Measurements from ENCODE around the gene CCKAR.
"Not testable (repeated sequence)": the region's sequence is repeated elsewhere in the genome, so short reads cannot be mapped to it uniquely, and the experiment has no call there.

CCKAR gene

DNA sequence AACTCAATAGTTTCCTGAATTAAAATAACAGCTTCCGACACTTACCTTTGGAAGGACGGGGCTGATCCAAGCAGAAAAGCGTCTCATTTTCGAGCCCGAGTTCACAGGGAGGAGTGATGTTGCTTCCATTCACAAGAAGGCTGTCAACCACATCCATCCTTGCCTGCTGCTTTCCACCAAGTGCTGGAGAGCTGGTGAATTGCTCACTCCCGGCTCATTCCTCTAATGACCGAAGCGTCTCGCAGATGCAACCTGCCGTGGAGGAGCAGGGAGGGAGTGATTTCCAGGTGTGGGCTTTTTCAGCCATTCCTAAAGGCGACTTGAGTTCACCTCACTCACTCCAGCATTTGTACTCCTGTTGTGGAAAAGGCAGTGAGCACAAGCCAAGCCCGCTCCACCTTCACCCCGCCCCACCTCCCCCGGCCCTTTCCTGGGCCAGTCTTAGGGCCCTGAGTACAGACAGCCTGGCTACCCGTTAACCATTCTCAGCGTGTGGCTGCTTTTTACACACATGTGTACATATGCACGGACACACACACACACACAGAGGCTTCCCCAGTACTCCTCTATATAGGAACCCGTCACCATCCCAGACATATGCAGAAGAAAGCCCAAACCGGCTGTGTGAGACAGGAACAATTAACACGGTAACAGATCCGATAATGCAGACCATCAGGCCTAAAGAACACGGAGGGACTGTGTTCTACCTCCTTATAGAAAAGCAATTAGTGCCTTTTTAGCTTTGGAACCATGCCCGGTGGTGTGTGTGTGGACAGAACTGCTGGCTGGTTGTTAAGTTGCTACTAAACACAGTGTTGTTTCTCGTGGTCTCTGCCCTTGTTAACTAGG lies at the start of gene CCKAR:
CCKAR (minus strand) TSS at position 374 of the 849 bp plus-strand sequence; CDS start at position 157, 217 bp downstream.
- DNase-seq: peak; percentile 47

DNA sequence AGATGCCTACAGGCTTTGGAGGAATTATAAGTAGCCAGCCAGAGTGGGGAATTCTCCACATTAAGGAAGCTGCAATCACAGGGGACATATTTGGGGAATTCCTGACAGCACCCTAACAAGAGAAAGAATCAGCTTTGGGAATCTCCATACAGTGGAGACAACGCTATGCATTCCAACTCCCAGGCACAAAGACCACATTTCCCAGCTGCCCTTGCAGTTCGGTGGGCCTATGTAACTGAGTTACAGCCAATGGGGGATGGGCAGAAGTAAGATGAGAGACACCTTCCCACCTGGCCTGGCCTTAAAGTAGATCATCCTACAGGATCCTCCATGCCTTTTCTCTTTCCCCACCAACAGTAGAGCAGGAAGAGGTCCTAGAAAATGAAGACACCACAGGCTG lies 43.4 kb upstream of the CCKAR start:
- DNase-seq: no peak

DNA sequence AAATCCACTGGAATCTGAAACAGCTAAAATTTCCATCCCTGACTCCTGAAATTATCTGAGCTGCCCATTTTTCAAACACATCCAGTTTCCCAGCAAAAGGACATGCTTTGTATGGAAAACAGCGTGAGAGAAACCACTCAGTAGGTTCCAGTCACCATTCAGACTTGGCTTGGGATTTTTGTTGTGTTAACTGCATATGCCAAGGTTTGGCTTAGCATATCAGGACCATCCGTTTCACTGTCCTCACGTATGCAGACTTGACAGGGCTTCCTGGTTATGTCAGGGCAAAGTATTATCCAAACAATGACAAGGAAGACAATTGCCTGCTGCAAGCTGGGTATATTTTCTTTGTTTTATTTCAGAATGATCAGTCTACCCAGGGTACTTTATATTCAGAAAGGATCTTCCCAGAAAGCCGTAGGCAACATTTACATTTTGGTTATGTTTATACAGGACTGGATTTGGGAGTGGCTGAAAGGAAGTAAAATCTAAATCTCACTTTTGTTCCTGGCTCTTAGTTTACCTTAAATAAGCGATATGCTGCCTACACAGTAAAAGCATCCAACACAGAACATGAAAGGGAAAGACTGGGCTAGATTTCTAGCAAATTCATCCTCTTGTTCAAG lies 41.3 kb upstream of the CCKAR start:
- DNase-seq: no peak

- DNase-seq: no peak
Observed at GRCh38 chr4:26530099-26530498, 39.8 kb upstream of the CCKAR start.

- no peak for DNase-seq
Observed at GRCh38 chr4:26529479-26529878, 39.2 kb upstream of the CCKAR start.

- no peak for DNase-seq
Observed at GRCh38 chr4:26525771-26526150, 35.5 kb upstream of the CCKAR start.

DNA sequence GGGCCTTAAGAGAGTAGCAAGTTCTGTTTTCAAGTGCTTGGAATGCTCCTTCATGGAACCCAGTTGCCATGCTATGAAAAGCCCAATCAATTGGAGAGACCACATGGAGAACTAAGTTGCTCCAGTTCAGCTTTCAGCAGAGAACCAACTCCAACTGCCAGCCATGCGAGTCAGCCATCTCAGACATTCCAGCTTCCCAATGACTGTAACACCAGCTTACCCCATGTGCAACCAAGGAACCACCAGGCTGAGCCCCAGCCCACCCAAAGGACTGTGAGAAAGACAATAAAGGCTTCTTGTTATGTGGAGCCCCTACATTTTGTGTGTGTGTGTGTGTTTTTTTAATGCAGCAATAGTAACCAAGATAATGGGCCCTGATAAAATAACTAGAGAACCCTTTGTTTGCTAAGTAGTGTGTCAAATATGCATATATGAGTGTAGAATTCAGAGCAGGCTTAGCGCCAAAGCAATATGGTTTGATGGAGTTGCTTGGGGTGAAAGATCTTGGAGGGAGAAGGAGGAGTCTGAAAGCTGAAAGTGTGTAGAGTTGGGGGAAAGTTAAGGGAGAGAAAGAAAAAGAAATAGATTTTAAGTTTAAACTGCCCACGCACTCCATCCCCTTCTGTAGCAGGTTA lies 35.0 kb upstream of the CCKAR start:
- no peak for DNase-seq

GRCh38 chr4:26524011-26524410 lies 33.7 kb upstream of the CCKAR start:
- DNase-seq: no peak

DNA sequence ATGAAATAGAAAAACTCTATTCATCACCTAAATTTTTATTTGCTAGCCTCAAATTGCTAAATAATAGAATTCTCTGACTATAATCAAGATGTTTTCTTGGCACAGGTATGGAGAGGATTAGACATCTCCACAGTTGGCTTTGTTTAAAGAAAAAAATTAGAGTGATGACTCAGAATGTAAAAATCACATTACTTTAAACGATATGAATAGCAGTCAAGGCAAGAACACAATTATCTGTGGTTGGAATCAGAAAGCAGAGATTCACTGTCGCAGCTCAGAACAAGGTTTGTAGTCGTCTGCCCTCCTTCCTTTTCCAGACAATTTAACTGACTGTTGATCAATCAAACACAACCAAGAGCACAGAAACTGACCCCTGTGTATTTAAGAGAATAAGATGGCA lies 32.2 kb upstream of the CCKAR start:
- DNase-seq: no peak

GRCh38 chr4:26520728-26521450 lies 30.6 kb upstream of the CCKAR start:
- DNase-seq: no peak

DNA sequence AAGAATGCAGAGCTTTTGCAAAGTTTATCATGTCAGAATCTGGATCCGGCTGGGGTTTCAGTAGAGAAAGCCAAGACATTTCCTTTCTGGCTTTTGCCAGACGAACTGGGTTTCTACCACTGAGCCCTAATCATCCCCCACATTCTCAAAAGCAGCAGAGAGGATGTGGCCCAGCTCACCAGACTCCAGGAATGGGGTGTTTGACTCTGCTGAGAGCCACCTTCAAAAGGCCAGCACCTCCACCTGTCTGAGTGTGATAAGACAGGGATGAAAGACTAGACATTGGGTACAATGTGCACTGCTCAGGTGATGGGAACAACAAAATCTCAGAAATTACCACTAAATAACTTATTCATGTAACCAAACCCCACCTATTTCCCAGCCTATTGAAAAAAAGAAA lies 25.7 kb upstream of the CCKAR start:
- no peak for DNase-seq

DNA sequence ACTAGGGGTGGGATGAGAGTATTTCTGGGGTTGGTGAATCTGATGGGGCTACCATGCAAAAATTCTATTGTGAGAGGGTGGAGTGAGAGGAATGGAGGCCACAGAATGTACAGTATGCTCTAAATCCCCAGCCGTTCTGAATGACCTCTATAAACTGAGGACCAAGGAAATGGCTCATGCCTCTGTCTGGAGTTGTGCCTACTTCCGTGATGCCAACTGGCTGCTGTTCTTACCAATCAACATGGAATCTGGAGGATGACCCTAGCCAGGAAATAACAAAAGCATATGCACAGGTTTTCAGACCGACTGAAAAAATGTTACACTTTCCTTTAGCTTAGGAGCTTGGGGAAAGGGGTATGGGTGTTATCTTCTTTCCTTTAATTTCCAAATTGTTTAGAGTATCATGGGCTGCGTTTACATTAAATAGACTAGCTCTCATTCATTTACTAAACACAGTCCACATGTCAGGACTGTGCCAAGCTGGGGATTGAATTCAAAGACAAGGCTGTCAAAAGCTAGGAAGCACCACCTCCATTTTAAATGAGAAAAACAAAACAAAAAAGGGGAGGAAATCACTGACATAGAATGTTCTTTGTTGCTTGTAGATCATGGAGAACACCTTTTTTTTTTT lies 20.2 kb upstream of the CCKAR start:
- DNase-seq: no peak

DNA sequence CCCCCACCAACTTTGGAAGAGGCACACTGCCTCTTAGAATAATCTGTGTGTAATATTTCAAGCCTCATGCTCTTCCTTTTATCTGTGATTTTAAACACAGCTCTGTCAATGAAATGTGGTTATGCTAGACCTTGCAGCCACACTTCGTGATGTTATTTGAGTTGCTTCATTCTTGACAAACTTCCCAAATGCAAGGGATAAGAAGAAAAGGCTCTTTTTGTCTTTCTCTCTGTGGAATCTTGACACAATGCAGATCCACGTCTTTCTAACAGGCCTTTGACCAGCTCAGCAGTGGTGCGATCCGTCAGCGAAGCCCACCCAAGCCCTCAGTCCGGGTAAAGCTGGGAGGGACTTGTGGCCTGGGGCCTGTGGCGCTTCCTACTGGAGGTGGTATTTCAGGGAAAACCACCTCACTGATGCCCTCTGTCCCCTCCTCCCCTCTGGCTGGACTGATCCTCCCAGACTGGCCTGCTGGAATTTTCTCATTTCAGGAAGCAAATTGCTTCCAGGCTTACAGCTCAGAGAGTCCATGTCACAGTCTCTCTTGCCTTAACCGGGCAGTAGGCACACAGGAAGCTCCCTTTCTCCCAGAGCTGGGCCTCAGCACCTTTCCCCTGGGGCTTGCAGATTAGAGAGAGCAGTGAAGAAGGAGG lies 19.5 kb upstream of the CCKAR start:
- no peak for DNase-seq

GRCh38 chr4:26507286-26507685 lies 17.0 kb upstream of the CCKAR start:
- DNase-seq: no peak

DNA sequence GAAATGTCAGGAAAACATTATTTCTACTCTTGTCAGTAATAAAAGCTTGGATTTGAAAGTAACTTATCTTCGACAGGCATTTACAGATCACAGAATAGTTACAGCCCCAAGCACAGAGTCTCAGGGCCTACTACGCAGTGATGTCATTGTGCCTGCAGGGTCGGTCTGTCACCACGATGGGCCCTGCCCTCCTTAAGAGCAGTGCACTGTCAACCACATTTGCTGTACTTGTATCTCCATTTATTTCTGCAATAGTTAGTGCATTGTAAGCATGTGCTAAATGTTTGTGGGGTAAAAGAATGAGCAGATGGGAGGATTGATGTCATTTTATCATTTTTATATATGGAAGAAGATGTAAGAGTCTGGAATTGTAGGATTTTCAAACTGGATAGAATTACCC lies 13.6 kb upstream of the CCKAR start:
- no peak for DNase-seq

GRCh38 chr4:26503427-26503826 lies 13.1 kb upstream of the CCKAR start:
- no peak for DNase-seq

- not testable (repeated sequence) for DNase-seq
Observed at GRCh38 chr4:26500565-26500999, 10.3 kb upstream of the CCKAR start.

- no peak for DNase-seq
Observed at GRCh38 chr4:26496207-26496783, 6.0 kb upstream of the CCKAR start.

- no peak for DNase-seq
Observed at GRCh38 chr4:26493461-26493860, 3.2 kb upstream of the CCKAR start.

DNA sequence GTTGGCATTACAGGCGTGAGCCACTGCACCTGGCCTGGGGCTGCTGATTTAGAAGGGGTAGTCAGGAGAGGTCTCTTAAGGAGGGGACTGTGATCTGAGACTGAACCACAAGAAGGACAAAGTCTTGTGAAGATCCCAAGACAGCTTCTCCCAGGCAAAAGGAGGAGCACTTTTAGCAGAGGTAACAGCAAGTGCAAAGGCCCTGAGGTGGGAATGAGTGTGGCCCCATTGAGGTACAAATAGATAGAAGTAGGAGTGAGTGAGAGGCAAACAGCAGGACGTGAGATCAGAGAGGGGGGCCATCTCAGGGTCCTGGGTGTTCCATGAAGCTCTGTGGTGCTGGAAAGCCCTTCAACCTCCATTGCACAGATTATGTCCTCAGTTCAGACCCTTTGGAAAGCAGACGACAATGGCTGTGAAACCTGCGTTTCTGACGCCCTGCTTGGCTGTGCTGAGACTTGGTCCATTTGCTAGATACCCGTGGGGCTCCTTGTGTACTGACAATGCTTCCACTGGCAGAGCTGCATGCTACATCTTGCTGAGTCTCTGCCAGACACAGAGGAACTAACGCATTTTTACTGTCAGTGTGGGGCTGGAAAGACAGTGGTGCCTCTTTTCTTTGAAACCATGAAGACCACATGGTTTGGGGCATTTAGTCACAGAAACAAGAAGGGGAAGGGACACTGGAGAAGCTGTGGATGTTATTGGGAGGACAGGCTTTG lies 1.3 kb upstream of the CCKAR start:
- no peak for DNase-seq

DNA sequence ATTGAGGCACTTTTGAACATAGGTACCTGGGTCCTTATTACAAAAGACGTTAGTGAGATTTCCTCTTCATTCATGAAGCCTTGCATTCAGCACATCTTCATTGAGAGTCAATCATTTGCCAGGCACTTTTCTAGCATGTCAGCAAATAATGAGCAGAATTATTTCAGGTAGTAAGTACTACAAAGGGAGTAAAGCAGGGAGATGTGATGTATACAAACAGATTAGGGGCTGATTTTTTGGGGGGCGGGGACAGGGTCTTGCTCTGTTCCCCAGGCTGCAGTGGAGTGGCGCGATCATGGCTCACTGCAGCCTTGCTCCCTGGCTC lies 638 bp upstream of the CCKAR start:
- no peak for DNase-seq

All from NCI-H146 (cell line).